GM19328 (cell line): ENCODE results near the gene MYOM1.
A peak's percentile ranks its signal among the peaks of the same experiment; 100 is the strongest.

Experiments
- ATAC-seq: cut with Tn5 transposase; IDR thresholded peaks from one replicate; pipeline ENCODE4 v1.9.1; 2021; ENCODE audit warnings: mild to moderate bottlenecking, moderate library complexity; ENCODE audit not compliant: unreplicated experiment

Gene MYOM1

DNA sequence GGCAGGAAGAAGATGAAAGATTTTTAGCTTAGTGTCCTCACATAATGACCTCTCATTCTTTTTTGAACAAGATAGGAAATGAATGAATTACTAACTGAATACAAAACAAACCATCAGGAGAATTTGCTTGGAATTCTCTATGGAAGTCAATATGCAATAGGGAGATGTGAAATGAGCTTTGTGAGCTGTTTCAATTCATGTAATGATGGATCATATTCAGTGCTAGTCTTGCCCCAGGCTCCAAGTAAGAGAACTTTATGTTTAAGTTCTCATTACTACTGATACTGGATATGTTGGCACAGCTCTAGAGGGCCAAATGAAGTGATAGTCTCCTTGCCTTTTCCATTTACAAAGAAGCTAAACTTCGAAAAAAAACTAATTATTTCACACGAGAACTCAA is 29.2 kb downstream of the MYOM1 start:
- ATAC-seq = no peak

DNA sequence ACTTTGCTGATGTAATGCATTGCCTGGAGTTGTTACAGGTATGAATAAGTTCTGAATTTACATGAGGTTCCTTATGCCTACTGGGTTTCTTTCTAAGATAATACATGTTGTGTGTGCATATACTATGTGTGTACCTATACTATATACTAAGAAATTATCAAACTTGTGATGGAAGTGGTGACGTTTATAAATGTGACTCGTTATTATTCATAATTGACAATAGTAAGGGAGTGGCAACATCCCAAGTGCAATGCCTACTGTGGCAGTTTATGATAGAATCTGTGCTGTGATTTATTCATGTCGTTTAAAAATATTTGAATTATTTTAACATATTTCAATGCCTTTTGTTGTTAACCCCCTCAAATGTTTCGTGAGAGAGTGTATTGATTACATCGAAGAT is 29.9 kb downstream of the MYOM1 start:
- ATAC-seq = no peak

DNA sequence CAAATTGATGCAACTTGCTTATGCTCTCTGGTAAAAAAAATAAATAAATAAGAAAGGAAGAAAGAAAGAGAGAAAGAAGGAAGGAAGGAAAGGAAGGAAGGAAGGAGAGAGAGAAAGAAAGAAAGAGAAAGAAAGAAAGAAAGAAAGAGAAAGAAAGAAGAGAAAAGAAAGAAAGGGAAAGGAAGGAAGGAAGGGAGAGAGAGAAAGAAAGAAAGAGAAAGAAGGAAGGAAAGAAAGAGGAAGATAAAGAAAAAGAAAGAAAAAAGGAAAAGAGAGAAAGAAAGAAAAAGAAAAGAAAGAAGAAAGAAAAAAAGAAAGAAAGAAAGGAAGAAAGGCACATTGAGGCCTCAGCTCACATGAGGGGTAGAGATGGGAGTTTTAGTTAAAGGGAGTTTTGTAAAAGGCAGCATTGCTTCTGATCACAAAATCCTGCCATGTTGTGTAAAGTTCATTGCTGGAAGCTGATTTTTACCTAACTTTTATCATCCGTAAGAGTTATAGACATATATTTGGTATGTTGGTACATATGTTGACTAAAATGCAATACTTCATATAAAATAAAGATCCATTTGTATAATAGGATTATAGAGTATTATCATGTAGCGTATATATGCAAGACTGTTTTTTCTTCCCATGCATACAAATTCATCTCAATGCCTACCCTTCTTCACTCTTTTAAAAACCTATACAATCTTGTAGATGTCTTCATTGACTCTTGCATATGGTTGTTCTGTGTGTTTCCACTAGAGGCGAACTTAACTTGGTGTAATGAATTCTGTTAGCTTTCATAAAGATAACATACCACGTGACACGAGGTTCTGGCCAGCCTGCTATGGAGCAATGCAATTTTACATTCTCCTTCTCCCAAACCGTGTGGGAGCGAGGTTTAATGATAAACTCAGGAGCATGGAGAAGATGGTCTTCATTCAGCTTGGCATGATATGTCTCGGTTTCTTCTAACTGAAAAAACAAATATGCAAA is 32.8 kb downstream of the MYOM1 start:
- no peak for ATAC-seq

DNA sequence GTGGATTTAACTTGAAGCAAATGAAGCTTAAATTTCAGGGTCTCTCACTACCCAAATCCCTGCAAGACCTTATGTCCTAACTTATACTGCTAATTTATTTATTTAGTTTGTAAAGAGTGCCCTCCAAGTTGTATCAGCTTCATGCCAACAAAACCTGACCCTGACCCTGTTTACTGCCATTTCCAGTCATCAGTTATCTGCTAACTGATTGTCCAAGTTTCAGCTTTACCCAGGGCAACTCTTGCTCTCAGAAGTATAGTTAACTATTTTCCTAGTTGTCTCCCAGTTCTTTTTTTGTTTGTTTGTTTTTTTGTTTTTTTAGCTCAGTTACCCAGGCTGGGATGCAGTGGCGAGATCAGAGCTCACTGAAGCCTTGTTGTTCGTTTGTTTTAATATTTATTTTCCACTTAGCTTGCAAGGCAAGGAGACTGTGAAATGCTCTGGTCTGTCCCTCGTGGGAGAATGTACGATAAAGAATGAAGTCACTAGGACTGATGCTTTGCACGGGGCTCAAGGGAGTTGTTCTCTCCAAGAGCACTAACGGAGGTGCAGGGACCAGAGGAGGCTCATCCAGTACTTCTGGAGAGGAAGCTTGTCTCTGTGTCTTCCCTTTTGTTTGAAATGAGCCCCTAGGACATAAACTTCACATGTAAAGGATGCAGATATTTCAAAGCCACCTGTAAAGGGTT is 35.3 kb downstream of the MYOM1 start:
- no peak for ATAC-seq

DNA sequence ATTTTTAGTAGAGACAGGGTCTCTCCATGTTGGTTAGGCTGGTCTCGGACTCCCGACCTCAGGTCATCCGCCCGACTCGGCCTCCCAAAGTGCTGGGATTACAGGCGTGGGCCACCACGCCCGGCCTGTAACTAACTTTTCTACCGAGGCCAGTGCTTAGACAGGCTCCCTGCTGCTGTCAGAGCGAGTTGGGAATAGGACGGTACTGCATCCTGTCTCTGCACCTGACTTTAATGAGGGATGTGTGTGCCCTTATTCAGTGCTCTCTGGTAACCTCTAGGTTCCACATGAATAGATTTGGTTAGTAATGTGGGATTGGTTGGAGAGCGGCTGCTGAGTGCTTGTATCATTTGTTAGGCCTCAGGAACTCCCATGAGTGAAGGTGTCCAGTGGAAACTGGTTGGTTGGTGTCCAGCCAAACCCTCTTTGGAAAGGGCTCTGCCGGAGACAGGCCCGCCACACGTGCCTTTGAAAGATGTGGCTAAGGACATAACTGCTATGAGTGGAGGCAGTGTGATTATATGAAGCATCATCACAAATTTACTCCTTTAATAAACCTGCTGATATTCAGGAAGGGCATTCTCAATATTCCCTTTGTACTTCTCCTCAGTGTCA is 36.6 kb downstream of the MYOM1 start:
- ATAC-seq = no peak

DNA sequence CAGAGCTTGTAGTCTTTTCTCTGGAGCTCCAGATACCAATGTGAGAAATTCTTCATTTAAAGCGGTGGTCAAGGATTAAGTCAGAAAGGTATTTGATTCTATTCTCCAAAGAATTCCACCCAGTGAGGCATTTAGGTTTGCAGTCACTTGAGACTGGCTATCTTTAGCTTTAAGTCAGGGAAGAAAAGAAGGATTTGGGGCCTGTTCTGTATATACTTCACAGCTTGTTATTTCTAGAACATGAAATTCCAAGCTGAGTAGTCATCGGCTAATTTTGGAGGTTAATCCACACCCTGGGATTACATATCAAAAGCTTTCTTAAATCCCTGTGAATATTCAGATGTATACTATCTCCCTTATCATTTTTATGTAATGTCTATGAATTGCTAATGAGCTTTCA is 39.4 kb downstream of the MYOM1 start:
- ATAC-seq = no peak

DNA sequence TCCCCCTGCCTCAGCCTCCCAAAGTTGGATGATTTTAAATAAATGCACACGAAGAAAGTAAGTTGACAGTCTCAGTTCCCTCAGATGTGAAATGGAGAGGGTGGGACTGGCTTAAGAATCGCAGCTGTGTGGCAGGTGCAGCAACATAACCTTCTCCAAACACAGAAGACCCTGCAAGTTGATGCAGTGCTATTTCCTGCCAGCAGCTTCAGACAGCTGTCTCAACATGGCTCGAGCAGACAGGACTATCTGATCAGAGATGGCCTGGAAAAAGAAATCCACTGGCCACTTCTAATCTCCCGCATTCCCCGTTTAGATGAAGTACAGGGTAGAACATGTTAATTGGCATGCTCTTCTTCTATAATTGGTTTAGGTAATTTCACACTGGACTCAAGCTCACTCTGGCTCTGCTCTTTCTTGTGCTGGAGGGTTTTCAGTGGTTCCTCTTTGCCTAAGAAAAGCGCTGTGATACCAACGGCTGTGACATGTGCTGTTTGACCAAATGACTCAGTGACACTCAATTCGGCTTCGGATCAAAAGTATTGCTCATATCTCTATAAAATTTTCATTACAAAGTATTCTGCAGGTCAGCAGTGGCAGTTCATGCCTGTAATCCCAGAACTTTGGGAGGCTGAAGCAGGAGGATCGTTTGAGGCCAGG is 40.2 kb downstream of the MYOM1 start:
- peak; percentile 54 for ATAC-seq

DNA sequence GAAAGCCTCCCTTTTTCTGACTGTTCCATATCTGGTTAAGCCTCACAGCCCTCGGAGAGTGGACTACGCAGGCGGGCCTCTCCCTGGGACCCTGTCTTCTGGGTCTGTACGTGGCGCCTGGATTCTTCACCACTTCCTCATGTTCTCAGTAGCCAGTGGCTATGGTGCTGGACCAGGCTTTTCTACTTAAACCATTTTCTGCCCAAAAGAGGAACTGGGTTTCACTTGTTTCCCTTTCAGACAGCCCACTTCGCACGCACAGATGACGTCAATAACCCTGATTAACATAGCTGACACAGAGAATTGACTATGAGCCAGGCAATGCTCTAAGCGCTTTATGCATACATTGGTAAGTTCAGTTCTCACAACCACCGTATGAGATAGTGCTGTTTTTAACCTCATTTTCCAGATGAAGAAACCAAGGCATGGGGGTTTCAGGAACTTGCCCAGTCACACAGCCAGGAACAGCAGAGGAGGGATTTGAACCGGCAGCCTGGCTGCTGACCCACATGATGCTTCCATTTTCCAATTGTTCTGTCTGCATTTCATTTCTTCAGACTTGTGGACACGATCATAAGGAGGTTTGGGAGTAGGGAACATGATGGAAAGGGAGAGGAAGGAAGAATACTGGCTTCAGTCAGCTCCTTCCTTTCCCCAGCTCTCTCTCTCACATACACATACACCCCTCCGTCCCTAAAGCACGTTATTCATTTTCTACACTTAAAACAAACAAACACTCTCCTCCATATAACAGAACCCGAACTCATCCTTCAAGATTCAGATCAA is 41.7 kb downstream of the MYOM1 start:
- peak; percentile 80 for ATAC-seq

DNA sequence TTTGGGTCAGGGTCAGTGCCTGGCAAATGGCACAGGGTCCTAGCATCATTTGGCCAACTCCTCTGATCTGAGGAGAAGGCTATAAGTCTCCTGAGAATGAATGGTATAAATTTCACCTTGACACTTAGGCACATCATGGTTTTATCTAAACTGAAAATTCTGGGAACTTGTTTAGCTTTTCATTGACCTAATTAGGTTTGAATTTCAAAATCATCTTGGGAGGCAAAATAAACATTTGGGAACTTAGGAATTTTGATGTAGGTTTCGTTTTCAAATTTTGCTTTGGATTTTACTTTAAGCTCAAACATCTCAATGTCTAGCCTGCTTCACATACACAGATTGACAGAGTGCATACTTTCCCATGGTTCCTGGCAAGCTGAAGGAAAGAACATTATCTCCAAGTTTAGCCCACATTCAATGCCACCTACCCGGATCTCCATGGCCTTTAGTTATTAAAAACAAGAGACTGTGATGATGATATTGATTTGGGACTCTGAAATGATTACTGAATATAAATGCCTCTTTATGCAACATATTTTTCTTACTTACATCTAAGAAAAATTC is 44.5 kb downstream of the MYOM1 start:
- no peak for ATAC-seq

DNA sequence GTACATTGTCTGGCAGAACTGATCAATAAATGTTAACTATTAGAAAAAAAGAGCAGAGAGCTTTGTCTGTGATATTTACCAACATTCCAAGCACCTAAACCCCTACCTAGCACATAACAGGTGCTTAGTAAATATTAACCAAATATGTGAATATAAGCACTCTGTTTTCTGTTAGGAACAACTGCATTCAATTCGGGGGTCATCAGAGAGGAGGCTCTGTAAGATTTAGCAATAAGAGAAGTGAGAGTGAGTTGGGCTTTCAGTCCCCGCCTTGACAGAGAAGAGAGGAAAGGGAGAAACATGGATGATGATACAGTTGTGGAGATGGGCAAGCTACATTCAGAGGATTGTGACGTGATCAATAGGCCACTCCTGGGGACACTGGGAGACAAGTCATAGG is 47.7 kb downstream of the MYOM1 start:
- no peak for ATAC-seq

DNA sequence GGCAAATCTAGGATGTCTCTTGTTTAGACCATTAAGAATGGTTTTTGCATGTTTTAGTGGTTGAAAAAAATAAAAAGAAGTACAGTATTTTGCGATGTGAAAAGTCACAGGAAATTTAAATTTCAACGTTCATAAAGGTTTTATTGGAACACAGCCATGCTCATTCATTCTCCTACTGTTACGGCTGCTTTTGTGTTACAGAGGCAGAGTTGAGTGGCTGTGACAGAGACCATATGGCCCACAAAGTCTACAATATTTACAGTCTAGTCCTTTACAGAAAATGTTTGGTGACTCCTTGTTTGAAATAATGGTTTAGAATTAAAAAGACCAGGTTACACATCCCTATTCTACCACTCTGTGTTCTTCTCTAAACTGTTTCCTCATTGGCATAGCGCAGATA is 48.1 kb downstream of the MYOM1 start:
- no peak for ATAC-seq

DNA sequence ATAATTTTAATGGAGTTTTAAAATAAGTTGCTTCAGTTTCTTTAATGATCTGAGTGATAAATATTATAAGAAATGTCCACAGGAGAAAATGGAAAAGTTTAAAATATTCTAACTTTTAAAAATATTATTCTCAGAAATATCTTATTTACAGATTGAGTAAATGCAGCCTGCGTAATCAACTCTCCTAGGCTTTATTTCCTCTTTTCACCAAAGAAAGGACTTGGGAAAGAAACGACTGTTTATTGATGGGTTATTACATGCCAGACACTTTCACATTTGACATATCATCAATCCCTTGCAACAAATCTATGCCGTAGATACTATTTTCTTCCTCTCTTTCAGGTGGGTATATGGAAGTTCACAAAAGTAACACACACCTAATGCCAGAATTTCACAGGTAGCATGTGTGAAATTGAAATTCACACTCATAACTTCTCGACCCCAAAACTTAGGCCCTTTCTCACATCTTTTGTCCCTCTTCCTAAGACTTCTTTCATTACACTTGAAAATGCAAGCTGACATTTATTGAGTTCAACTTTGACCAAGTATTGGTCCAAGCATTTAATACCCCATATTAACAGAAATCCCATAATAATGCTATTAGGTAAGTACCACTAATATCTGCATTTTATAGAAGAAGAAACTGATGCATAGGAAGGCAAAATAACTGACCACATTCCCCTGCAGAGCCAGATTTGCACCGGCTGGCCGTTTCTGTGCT is 49.2 kb downstream of the MYOM1 start:
- ATAC-seq = no peak

DNA sequence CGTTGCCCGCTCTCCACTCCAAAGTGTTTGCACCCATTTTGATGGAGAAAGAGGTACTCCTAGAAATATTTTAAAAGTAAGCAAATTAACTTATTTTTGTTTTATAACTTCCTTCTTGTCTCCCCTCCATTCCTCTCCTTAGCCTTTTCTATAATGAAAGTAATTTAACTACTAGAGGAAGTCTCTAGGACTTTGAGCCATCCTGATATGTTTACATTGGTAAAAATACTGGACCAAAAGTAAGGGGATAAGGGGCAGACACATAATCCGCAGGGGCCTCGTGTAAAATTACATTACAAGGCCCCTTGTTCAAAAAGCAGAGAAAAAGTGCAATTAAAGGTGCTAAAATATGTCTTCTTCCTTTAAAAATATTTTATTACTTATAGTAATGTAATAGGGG is 55.4 kb downstream of the MYOM1 start:
- ATAC-seq = no peak

DNA sequence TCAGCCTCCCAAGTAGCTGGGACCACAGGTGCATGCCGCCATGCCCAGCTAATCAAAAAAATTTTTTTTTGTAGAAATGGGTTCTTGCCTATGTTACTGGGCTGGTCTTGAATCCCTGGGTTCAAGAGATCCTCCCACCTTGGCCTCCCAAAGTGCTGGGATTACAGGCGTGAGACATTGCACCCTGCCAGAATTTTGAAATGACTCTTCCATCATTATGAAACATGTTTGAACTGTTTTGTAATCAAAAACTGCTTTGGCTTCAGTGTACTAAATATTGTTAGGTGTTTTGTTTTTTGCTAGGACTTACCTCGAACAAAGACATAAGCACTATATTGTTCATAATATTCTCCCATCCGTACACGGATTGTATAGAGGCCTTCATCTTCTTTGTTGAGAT is 55.8 kb downstream of the MYOM1 start:
- ATAC-seq = no peak

DNA sequence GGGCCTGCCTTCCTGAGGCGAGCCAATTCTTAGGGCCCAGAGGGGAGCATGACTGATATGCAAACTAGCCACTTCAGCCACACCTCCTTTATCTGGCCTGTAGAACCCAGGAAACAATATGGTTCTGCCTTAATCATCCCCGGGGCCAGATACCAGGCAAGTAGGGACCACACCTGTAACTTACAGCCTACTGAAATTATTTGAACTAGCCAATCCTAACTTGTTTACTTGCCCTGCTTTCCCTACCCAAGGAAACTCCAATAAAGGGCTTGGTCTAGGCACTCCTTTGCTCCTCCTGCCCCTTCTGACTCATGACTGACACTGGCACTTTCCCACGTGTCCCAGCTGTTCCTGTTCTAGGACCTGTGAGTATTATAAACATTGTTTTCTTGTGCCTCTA is 57.6 kb downstream of the MYOM1 start:
- ATAC-seq = no peak

DNA sequence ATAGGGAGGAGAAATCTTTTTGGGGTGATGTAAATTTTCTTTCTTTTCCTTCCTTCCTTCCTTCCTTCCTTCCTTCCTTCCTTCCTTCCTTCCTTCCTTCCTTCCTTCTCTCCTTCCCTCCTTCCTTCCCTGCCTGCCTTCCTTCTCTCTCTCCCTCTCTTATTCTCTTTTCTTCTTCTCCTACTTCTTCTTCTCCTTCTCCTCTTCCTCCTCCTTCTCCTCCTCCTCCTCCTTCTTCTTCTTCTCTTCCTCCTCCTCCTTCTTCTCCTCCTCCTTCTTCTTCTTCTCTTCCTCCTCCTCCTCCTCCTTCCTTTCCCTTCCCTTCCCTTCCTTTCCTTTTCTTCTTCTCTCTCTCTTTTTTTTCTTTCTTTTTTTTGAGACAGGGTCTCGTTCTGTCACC is 59.9 kb downstream of the MYOM1 start:
- ATAC-seq = no peak

DNA sequence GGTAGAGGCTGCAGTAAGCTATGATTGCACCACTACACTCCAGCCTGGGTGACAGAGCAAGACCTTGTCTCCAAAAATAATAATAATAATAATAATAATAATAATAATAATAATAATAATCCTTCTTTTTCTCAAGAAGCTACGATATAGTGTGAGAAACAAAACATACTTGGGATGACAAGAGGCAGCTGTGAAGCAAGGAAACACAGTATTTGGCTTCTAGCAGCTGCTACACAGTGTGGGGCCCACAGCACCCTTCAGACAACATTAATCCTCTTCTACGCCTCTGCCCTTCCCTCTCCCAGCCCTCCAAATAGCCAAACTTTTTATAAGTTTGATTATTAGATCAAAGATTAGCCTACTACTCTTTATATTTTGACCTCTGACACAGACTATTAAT is 62.2 kb downstream of the MYOM1 start:
- ATAC-seq = no peak

DNA sequence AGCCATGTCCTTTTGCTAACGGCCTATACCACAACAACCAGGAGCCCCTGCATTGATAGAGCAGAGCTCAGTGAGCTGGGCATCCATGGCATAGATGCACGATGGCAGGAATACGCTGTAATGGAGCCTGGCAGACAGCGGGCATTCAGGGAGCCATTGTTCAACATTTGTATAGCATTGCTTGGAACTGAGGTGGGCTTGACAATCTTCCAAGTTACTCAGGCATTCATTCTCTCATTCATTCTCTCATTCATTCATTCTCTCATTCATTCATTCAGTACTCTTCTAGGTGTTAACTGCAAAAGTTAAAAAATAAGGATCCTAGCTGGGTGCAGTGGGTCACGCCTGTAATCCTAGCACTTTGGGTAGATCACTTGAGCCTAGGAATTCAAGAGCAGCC is 62.7 kb downstream of the MYOM1 start:
- no peak for ATAC-seq

DNA sequence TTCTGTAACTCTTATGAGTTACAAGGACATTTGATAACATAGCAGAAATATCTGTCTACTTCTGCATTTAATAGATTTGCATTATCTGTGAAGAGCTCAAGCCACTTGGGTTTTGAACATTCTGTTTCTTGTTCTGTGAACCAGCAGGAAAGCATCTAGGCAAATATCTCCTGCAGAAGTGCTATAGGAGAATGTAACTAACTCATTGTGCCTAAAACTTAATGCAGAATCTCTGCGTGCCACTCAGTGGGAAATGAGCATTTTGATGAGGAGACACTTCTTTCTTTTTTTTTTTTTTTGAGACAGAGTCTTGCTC is 63.5 kb downstream of the MYOM1 start:
- no peak for ATAC-seq

DNA sequence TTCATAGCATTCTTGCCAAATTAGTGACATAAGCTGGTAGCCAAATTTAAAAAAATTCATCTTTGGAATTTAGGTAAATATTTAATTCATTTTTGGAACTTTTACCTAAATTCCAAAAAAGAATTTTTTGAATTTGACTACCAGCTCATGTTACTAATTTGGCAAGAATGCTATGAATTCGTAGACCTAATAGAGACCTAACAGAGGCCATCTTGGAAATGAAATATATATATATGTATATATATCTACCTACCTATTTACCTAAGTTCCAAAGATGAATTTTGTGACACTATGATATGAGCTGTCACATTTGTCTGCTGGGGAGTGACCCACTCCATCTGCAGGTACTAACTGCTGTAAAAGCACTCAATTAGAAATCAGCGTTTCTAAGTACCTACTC is 65.6 kb downstream of the MYOM1 start:
- ATAC-seq = no peak
